ENCODE data around the gene ANKRD60. TPM values are rescaled to one million over a fixed set of nuclear protein-coding genes. Genes with fewer than 3 reads are reported as not detected.

The ANKRD60 gene
- total RNA-seq, 1 donor from 2014 or later = not detected

GRCh38 chr20:58177799-58178198 is 50.7 kb downstream of the ANKRD60 start:
- DNase-seq (ENCODE audit: low read depth) (no peak), FAIRE-seq (no peak)
- TF ChIP-seq CTCF (IDR thresholded peaks at IDR 0.05; ENCODE audit: insufficient read depth, low read length, severe bottlenecking) = no peak
- H3K4me3 ChIP-seq (ENCODE audit: low read depth, low read length) = no peak overlapping the region
- H3K36me3 ChIP-seq (ENCODE audit: control insufficient read depth, insufficient read depth, low read length) = no peaks in the 10 kb centered on the region
- H3K27me3 ChIP-seq (ENCODE audit: control insufficient read depth, insufficient read depth, low read length) = peaks cover 21% of the 10 kb centered on the region

GRCh38 chr20:58175836-58176235 is 52.6 kb downstream of the ANKRD60 start:
- FAIRE-seq (no peak), DNase-seq (ENCODE audit: low read depth) (no peak)
- TF ChIP-seq CTCF (IDR thresholded peaks at IDR 0.05; ENCODE audit: insufficient read depth, low read length, severe bottlenecking) = no peak
- Histone ChIP-seq H3K36me3 (ENCODE audit: control insufficient read depth, insufficient read depth, low read length) (no peaks in the 10 kb centered on the region), H3K27me3 (ENCODE audit: control insufficient read depth, insufficient read depth, low read length) (peaks cover 13% of the 10 kb centered on the region), H3K4me3 (ENCODE audit: low read depth, low read length) (no peak overlapping the region)

- FAIRE-seq = no peak
- H3K36me3 ChIP-seq (ENCODE audit: control insufficient read depth, insufficient read depth, low read length) = no peaks in the 10 kb centered on the region
- DNase-seq (ENCODE audit: low read depth) = no peak
- no peak for TF ChIP-seq CTCF (IDR thresholded peaks at IDR 0.05; ENCODE audit: insufficient read depth, low read length, severe bottlenecking)
- peaks cover 13% of the 10 kb centered on the region for H3K27me3 ChIP-seq (ENCODE audit: control insufficient read depth, insufficient read depth, low read length)
- H3K4me3 ChIP-seq (ENCODE audit: low read depth, low read length) = no peak overlapping the region
These were observed 53.0 kb downstream of the ANKRD60 start for GRCh38 chr20:58175425-58175824.

GRCh38 chr20:58174708-58175280 is 53.7 kb downstream of the ANKRD60 start:
- Histone ChIP-seq H3K27me3 (ENCODE audit: control insufficient read depth, insufficient read depth, low read length) (peaks cover 13% of the 10 kb centered on the region), H3K4me3 (ENCODE audit: low read depth, low read length) (no peak overlapping the region), H3K36me3 (ENCODE audit: control insufficient read depth, insufficient read depth, low read length) (no peaks in the 10 kb centered on the region)
- no peak for DNase-seq (ENCODE audit: low read depth)
- FAIRE-seq = no peak
- no peak for TF ChIP-seq CTCF (IDR thresholded peaks at IDR 0.05; ENCODE audit: insufficient read depth, low read length, severe bottlenecking)

- TF ChIP-seq CTCF (IDR thresholded peaks at IDR 0.05; ENCODE audit: insufficient read depth, low read length, severe bottlenecking) = no peak
- Histone ChIP-seq H3K36me3 (ENCODE audit: control insufficient read depth, insufficient read depth, low read length) (no peaks in the 10 kb centered on the region), H3K4me3 (ENCODE audit: low read depth, low read length) (no peak overlapping the region), H3K27me3 (ENCODE audit: control insufficient read depth, insufficient read depth, low read length) (peaks cover 15% of the 10 kb centered on the region)
- no peak for DNase-seq (ENCODE audit: low read depth)
- FAIRE-seq = no peak
These were observed 54.3 kb downstream of the ANKRD60 start for GRCh38 chr20:58173930-58174707.
